Measurements from ENCODE around the gene ANKRD60.

- TF ChIP-seq CTCF (IDR thresholded peaks at IDR 0.05) (no peak), POLR2A (IDR thresholded peaks at IDR 0.05) (no peak)
These were observed 30.1 kb downstream of the ANKRD60 start for GRCh38 chr20:58198384-58198783.

All from breast epithelium (tissue), 3 donors.